ENCODE results near the gene CISD3. TPM values are rescaled to one million over a fixed set of nuclear protein-coding genes. Genes with fewer than 3 reads are reported as not detected.
A peak's percentile ranks its signal among the peaks of the same experiment; 100 is the strongest.

CISD3 gene
- total RNA-seq, 2 donors from 2014 or later = 8.9 to 11.2 TPM

GRCh38 chr17:38739305-38739704 lies 9.2 kb downstream of the CISD3 start:
- TF ChIP-seq, protein P1, sequence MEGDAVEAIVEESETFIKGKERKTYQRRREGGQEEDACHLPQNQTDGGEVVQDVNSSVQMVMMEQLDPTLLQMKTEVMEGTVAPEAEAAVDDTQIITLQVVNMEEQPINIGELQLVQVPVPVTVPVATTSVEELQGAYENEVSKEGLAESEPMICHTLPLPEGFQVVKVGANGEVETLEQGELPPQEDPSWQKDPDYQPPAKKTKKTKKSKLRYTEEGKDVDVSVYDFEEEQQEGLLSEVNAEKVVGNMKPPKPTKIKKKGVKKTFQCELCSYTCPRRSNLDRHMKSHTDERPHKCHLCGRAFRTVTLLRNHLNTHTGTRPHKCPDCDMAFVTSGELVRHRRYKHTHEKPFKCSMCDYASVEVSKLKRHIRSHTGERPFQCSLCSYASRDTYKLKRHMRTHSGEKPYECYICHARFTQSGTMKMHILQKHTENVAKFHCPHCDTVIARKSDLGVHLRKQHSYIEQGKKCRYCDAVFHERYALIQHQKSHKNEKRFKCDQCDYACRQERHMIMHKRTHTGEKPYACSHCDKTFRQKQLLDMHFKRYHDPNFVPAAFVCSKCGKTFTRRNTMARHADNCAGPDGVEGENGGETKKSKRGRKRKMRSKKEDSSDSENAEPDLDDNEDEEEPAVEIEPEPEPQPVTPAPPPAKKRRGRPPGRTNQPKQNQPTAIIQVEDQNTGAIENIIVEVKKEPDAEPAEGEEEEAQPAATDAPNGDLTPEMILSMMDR (conservative IDR thresholded peaks at IDR 0.05) = no peak
- H3K4me3 Mint-ChIP-seq = no peak overlapping the region
- Histone ChIP-seq H3K4me1 (ENCODE audit: control insufficient read depth, insufficient read depth, low read length) (peaks cover 5% of the 10 kb centered on the region), H3K36me3 (ENCODE audit: control insufficient read depth, insufficient read depth, low read length) (peaks cover 67% of the 10 kb centered on the region), H3K27ac (ENCODE audit: low read depth, low read length) (no peak overlapping the region), H3K9ac (ENCODE audit: extremely low read depth, low read length, poor library complexity, severe bottlenecking) (no peak overlapping the region), H3K4me3 (ENCODE audit: low read length) (no peak overlapping the region), H3K27me3 (ENCODE audit: control insufficient read depth, insufficient read depth, low read length, poor library complexity, severe bottlenecking) (no peaks in the 10 kb centered on the region), H3K9me3 (ENCODE audit: control insufficient read depth, low read length) (no peaks in the 10 kb centered on the region)
- no peaks in the 10 kb centered on the region for H3K27me3 Mint-ChIP-seq (ENCODE audit: insufficient read depth)
- 96 to 100% methylated on average over 8 to 14 of the region's 14 CpGs for WGBS, 2 experiments (ENCODE audit: insufficient coverage in 1 of 2, insufficient read length in 1 of 2)
- H3K4me1 Mint-ChIP-seq = peaks cover 25% of the 10 kb centered on the region
- H3K9me3 Mint-ChIP-seq = no peaks in the 10 kb centered on the region
- no peak overlapping the region for H3K27ac Mint-ChIP-seq
- no peak for DNase-seq
- peaks cover 51% of the 10 kb centered on the region for H3K36me3 Mint-ChIP-seq (ENCODE audit: low read depth)

- no peak for DNase-seq
- H3K4me3 ChIP-seq (ENCODE audit: low read length) = no peak overlapping the region
- H3K4me1 Mint-ChIP-seq = peaks cover 30% of the 10 kb centered on the region
- no peak overlapping the region for H3K4me3 Mint-ChIP-seq
- no peak overlapping the region for H3K27ac Mint-ChIP-seq
- H3K27ac ChIP-seq (ENCODE audit: low read depth, low read length) = no peak overlapping the region
- TF ChIP-seq, protein P1 (conservative IDR thresholded peaks at IDR 0.05) = no peak
- H3K9me3 Mint-ChIP-seq = no peaks in the 10 kb centered on the region
- H3K36me3 ChIP-seq (ENCODE audit: control insufficient read depth, insufficient read depth, low read length) = peaks cover 65% of the 10 kb centered on the region
- H3K4me1 ChIP-seq (ENCODE audit: control insufficient read depth, insufficient read depth, low read length) = peaks cover 5% of the 10 kb centered on the region
- peaks cover 52% of the 10 kb centered on the region for H3K36me3 Mint-ChIP-seq (ENCODE audit: low read depth)
- H3K9ac ChIP-seq (ENCODE audit: extremely low read depth, low read length, poor library complexity, severe bottlenecking) = no peak overlapping the region
- H3K27me3 Mint-ChIP-seq (ENCODE audit: insufficient read depth) = no peaks in the 10 kb centered on the region
- H3K27me3 ChIP-seq (ENCODE audit: control insufficient read depth, insufficient read depth, low read length, poor library complexity, severe bottlenecking) = no peaks in the 10 kb centered on the region
- no peaks in the 10 kb centered on the region for H3K9me3 ChIP-seq (ENCODE audit: control insufficient read depth, low read length)
- WGBS, 2 experiments (ENCODE audit: insufficient coverage in 1 of 2, insufficient read length in 1 of 2) = 95 to 98% methylated on average over 10 to 19 of the region's 19 CpGs
Observed at GRCh38 chr17:38740044-38740443, 9.9 kb downstream of the CISD3 start.

- Histone ChIP-seq H3K27ac (ENCODE audit: low read depth, low read length) (no peak overlapping the region), H3K27me3 (ENCODE audit: control insufficient read depth, insufficient read depth, low read length, poor library complexity, severe bottlenecking) (no peaks in the 10 kb centered on the region), H3K9me3 (ENCODE audit: control insufficient read depth, low read length) (no peaks in the 10 kb centered on the region), H3K9ac (ENCODE audit: extremely low read depth, low read length, poor library complexity, severe bottlenecking) (no peak overlapping the region), H3K36me3 (ENCODE audit: control insufficient read depth, insufficient read depth, low read length) (peaks cover 60% of the 10 kb centered on the region), H3K4me1 (ENCODE audit: control insufficient read depth, insufficient read depth, low read length) (peaks cover 5% of the 10 kb centered on the region), H3K4me3 (ENCODE audit: low read length) (no peak overlapping the region)
- Mint-ChIP-seq H3K9me3 (no peaks in the 10 kb centered on the region), H3K36me3 (ENCODE audit: low read depth) (peaks cover 50% of the 10 kb centered on the region), H3K27me3 (ENCODE audit: insufficient read depth) (no peaks in the 10 kb centered on the region), H3K4me3 (no peak overlapping the region), H3K4me1 (peaks cover 35% of the 10 kb centered on the region), H3K27ac (peak overlapping the region; percentile 68)
- 90 to 92% methylated on average over 2 to 4 of the region's 4 CpGs for WGBS, 2 experiments (ENCODE audit: insufficient coverage in 1 of 2, insufficient read length in 1 of 2)
- DNase-seq = no peak
- TF ChIP-seq, protein P1 (conservative IDR thresholded peaks at IDR 0.05) = no peak
Observed at GRCh38 chr17:38740806-38741205, 10.7 kb downstream of the CISD3 start.
